H1 (cell line): ENCODE data around the gene DLEC1. TPM values are rescaled to one million over a fixed set of nuclear protein-coding genes. Genes with fewer than 3 reads are reported as not detected.

Experiments used
- ASH2L ChIP-seq: fragments of 200-600, 300-600 bp; sonication (generic); IDR thresholded peaks from one replicate; pipeline ENCODE4 v1.7.1; 2017; ENCODE audit warnings: low read length
- CBX8 ChIP-seq: fragments of 300-800, 300-1000 bp; sonication (generic); IDR thresholded peaks from 2 replicates; pipeline ENCODE4 v1.7.1; 2016; ENCODE audit warnings: low read depth, low read length, borderline replicate concordance
- CEBPB ChIP-seq: IDR thresholded peaks from 2 replicates; pipeline ENCODE4 v1.6.1; 2012; ENCODE audit warnings: low read depth, low read length
- CHD2 ChIP-seq: IDR thresholded peaks from 2 replicates; pipeline ENCODE4 v1.6.1; 2012; ENCODE audit warnings: low read length, improper control_type of control experiment
- E2F6 ChIP-seq: IDR thresholded peaks from 2 replicates; pipeline ENCODE4 v1.6.1; 2012; ENCODE audit warnings: inconsistent platforms
- EP300 ChIP-seq, 2 experiments: IDR thresholded peaks; 1 replicate in 1 of 2; 2 replicates in 1 of 2; pipeline ENCODE4 v1.6.1; 2011 to 2012; ENCODE audit warnings: low read depth in 2 of 2, low read length in 2 of 2, mild to moderate bottlenecking in 2 of 2, borderline replicate concordance in 1 of 2, inconsistent platforms in 1 of 2, moderate library complexity in 1 of 2
- POU5F1 ChIP-seq: IDR thresholded peaks from 2 replicates; pipeline ENCODE4 v1.6.1; 2011; ENCODE audit warnings: low read depth, mild to moderate bottlenecking, low read length, moderate library complexity
- RAD21 ChIP-seq, 2 experiments: IDR thresholded peaks in 1 of 2; conservative IDR thresholded peaks in 1 of 2; 2 replicates each; pipeline ENCODE4 v1.6.1; 2011; ENCODE audit warnings: low read depth in 2 of 2, low read length in 2 of 2, improper control_type of control experiment in 1 of 2, inconsistent platforms in 1 of 2, mild to moderate bottlenecking in 1 of 2, moderate library complexity in 1 of 2
- RBBP5 ChIP-seq: IDR thresholded peaks from 2 replicates; pipeline ENCODE4 v1.7.1; 2012; ENCODE audit warnings: low read depth, mild to moderate bottlenecking, inconsistent platforms, low read length, moderate library complexity, borderline replicate concordance
- RFX5 ChIP-seq: IDR thresholded peaks from 2 replicates; pipeline ENCODE4 v1.6.1; 2011; ENCODE audit warnings: low read depth, low read length, improper control_type of control experiment, borderline replicate concordance
- RNF2 ChIP-seq: fragments of 200-900, 300-1000 bp; sonication (generic); IDR thresholded peaks from 2 replicates; pipeline ENCODE4 v1.7.1; 2016; ENCODE audit warnings: borderline replicate concordance, low read depth, mild to moderate bottlenecking, antibody characterized with exemption, low read length; ENCODE audit not compliant: poor library complexity, severe bottlenecking; ENCODE audit errors: missing control alignments
- RXRA ChIP-seq: IDR thresholded peaks from 2 replicates; pipeline ENCODE4 v1.6.1; 2011; ENCODE audit warnings: low read depth, mild to moderate bottlenecking, low read length, moderate library complexity; ENCODE audit not compliant: insufficient read depth
- SP2 ChIP-seq: IDR thresholded peaks from 2 replicates; pipeline ENCODE4 v1.6.1; 2012; ENCODE audit warnings: mild to moderate bottlenecking, low read length, inconsistent platforms
- TBP ChIP-seq: IDR thresholded peaks from 2 replicates; pipeline ENCODE4 v1.6.1; 2011; ENCODE audit warnings: low read depth, low read length, improper control_type of control experiment
- TCF12 ChIP-seq: IDR thresholded peaks from 2 replicates; pipeline ENCODE4 v1.6.1; 2011; ENCODE audit warnings: low read depth, mild to moderate bottlenecking, low read length
- polyA plus RNA-seq, 7 experiments: library from polyadenylated mRNA; depleted of rRNA in 3 of 7; stranded (reverse) in 5 of 7; unstranded in 2 of 7; fragments of >200 nt in 5 of 7; fragments of 200-250 nt in 2 of 7; gene quantifications; 1 replicate in 5 of 7; 2 replicates in 1 of 7; 4 replicates in 1 of 7; pipeline versions ENCODE4 v1.2.1 to v1.2.3, GENCODE V29; 2011 to 2013; ENCODE audit warnings: missing spikeins in 2 of 7, mixed read lengths in 2 of 7
- total RNA-seq: library from RNA; stranded (reverse); fragmentation: NEBNext Ultra II Directional; extraction: Animal tissue kit (Norgen Biotek cat#: 25700); gene quantifications from 2 replicates; pipeline ENCODE4 v1.2.1, GENCODE V29; 2021
- TF ChIP-seq, protein P1 (sequence below), 3 experiments: IDR thresholded peaks; 1 replicate in 2 of 3; 2 replicates in 1 of 3; pipeline versions ENCODE4 v1.5.1 to v1.6.1; 2011; ENCODE audit warnings: low read length in 3 of 3, mild to moderate bottlenecking in 3 of 3, inconsistent platforms in 2 of 3, low read depth in 1 of 3, moderate library complexity in 1 of 3; ENCODE audit not compliant: insufficient read depth in 1 of 3; ENCODE audit errors: control extremely low read depth in 1 of 3

The DLEC1 gene
- total and polyA plus RNA-seq, 2 of the 8 experiments (the other 6 are each of a cell fraction or from before 2014, with no cell fraction given), result 0.26 to 0.76 TPM

DNA sequence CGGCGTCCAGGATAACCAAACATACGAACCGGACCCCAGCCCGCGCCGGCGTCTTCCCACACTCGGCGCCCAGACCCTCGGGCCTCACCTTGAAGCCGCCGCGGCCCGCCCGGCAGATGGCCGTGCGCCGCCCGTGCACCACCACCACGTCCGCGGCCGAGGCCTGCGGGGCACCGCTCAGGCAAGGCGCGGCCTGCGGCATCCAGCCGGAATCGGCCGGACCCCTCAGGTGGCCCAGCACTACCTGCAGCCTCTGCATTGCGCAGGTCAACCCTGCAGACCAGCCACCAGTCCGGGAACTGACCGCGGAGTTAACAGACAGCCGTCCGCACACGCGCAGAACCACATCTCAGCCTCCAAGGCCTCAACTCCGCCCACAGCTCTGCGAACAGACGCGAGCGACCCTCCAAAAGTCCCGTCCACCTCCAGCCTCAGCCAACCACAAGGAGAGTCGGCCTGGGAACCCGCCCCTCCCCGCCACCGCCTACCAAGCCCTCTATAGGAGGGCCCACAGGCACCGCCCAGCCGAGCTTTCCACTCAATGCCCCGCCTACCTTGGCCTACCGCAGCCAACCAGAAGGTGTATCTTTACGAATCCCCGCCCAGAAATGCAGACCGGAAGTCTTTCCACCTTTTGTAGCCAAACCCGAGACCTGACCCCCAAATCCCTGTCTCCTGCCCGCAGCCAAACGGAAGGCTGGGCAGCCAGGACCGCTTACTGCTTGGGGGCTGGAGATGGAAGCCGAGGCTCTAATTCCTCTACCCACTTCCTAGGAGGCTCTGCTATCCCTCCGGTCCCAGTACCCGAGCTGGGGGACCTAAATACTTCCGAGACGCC is 98.0 kb downstream of the DLEC1 start, which contains the start of gene ACAA1 (continued):
- TF ChIP-seq, protein P1, sequence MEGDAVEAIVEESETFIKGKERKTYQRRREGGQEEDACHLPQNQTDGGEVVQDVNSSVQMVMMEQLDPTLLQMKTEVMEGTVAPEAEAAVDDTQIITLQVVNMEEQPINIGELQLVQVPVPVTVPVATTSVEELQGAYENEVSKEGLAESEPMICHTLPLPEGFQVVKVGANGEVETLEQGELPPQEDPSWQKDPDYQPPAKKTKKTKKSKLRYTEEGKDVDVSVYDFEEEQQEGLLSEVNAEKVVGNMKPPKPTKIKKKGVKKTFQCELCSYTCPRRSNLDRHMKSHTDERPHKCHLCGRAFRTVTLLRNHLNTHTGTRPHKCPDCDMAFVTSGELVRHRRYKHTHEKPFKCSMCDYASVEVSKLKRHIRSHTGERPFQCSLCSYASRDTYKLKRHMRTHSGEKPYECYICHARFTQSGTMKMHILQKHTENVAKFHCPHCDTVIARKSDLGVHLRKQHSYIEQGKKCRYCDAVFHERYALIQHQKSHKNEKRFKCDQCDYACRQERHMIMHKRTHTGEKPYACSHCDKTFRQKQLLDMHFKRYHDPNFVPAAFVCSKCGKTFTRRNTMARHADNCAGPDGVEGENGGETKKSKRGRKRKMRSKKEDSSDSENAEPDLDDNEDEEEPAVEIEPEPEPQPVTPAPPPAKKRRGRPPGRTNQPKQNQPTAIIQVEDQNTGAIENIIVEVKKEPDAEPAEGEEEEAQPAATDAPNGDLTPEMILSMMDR (IDR thresholded peaks at IDR 0.05; ENCODE audit: control extremely low read depth in 1 of 3, insufficient read depth in 1 of 3, low read depth in 1 of 3, low read length in 3 of 3), result no peak
- TF ChIP-seq EP300 (IDR thresholded peaks at IDR 0.05; ENCODE audit: borderline replicate concordance in 1 of 2, low read depth in 2 of 2, low read length in 2 of 2), result no peak
- no peak for TF ChIP-seq SP2
- TF ChIP-seq RAD21 (IDR thresholded peaks at IDR 0.05 in 1 of 2, conservative IDR thresholded peaks at IDR 0.05 in 1 of 2; ENCODE audit: low read depth in 2 of 2, low read length in 2 of 2), result 0 out of 4 replicates have a peak, but pooled peaks of 1 of the 2 experiments have one; percentile 1
- peak; percentile 78 for TF ChIP-seq RBBP5
- TF ChIP-seq TCF12, result 0 out of 2 replicates have a peak, but pooled peaks have one; percentile 12
- TF ChIP-seq POU5F1, result no peak
- TF ChIP-seq CEBPB, result no peak
- TF ChIP-seq CHD2, result no peak
- TF ChIP-seq RNF2, result no peak
- no peak for TF ChIP-seq CBX8
- no peak for TF ChIP-seq RXRA
- no peak for TF ChIP-seq E2F6
- TF ChIP-seq TBP, result peak; percentile 73
- no peak for TF ChIP-seq RFX5
- peak; percentile 88 for TF ChIP-seq ASH2L
